NT2/D1 (cell line): Measurements from ENCODE around the gene CAMK2G.

ENCODE experiments used
- DNase-seq: peaks from one replicate; pipeline ENCODE4 v3.0.0-alpha.2; 2011; ENCODE audit warnings: low read depth, low spot score
- H3K27me3 ChIP-seq: 2 replicates; pipeline ENCODE4 v1.6.0; 2011; ENCODE audit warnings: mild to moderate bottlenecking; ENCODE audit not compliant: insufficient read length, insufficient read depth
- H3K36me3 ChIP-seq: 2 replicates; pipeline ENCODE4 v1.6.1; 2011; ENCODE audit warnings: mild to moderate bottlenecking, low read length, mixed read lengths; ENCODE audit not compliant: insufficient read depth, insufficient read length
- H3K4me1 ChIP-seq: 2 replicates; pipeline ENCODE4 v1.5.1; 2011; ENCODE audit not compliant: insufficient read depth, insufficient read length
- H3K4me3 ChIP-seq: 2 replicates; pipeline ENCODE4 v1.5.1; 2011; ENCODE audit warnings: low read depth; ENCODE audit not compliant: insufficient read length
- H3K9ac ChIP-seq: 2 replicates; pipeline ENCODE4 v1.6.0; 2011; ENCODE audit warnings: low read depth; ENCODE audit not compliant: insufficient read length
- H3K9me3 ChIP-seq: 2 replicates; pipeline ENCODE4 v1.5.1; 2011; ENCODE audit warnings: mild to moderate bottlenecking, low read length; ENCODE audit not compliant: insufficient read depth
- SUZ12 ChIP-seq: IDR thresholded peaks from 2 replicates; pipeline ENCODE4 v1.6.1; 2011; ENCODE audit not compliant: insufficient read length, insufficient read depth; ENCODE audit errors: extremely low read depth
- YY1 ChIP-seq: IDR thresholded peaks from 2 replicates; pipeline ENCODE4 v1.6.1; 2011; ENCODE audit not compliant: insufficient read length, insufficient read depth
- ZNF274 ChIP-seq: IDR thresholded peaks from 2 replicates; pipeline ENCODE4 v1.6.1; 2011; ENCODE audit warnings: mild to moderate bottlenecking, low read depth, low read length

The CAMK2G gene

DNA sequence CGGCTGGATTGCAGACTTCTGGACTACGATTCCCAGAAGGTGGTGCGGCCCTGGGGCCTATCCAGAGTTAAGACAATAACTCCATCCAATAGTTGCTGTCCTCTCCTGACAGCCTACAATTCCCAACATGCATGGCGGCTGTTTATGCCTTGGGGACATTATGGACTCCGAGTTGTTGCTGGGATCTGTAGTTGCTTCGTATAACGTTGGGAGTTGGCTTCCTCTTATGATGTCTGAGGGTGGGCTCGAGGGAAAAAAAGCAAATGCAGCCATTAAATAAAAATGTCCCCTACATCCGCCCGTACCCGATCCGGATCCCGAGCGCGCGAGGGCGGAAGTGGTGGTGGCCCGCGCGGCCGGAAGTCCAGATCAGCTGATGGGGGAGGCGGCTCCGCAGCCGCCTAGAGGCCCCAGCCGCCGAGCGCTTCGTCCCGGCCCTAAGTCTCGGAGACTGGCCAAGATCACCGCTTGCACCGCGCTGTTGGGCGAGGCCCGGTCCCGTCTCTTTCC, 89.1 kb downstream of the CAMK2G start, which contains the start of gene ZSWIM8:
ZSWIM8 (plus strand) TSS at position 396 of the 510 bp plus-strand sequence. CDS start 273 bp downstream, outside the sequence.
- DNase-seq: peak; percentile 80
- H3K4me1 ChIP-seq: peaks cover 6% of the 10 kb centered on the region
- H3K9me3 ChIP-seq: no peaks in the 10 kb centered on the region
- peak within 1 kb of the TSS; percentile 83 for H3K9ac ChIP-seq
- no peaks in the 10 kb centered on the region for H3K27me3 ChIP-seq
- peaks cover 21% of the 10 kb centered on the region for H3K36me3 ChIP-seq
- no peak for TF ChIP-seq ZNF274
- peak; percentile 40 for TF ChIP-seq YY1
- H3K4me3 ChIP-seq: peak within 1 kb of the TSS; percentile 61

DNA sequence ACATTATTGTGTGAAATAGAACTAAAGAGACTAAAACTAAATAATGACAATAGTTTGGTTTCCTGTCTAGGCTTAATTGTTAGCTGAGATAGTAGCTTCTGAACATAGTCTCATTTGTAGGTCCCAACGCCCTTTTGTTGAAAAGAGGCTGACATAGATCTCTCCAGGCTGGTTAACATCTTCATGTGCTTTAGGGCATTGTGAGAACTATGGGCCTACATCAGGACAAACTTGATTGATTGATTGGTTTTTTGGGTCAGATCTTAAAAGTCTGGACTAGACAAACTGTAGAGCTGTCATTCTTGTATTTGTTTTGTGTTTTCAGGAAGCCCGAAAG, 91.6 kb downstream of the CAMK2G start:
- no peak for DNase-seq
- Histone ChIP-seq H3K4me1 (peaks cover 3% of the 10 kb centered on the region), H3K9me3 (no peaks in the 10 kb centered on the region), H3K4me3 (peak overlapping the region; percentile 78), H3K36me3 (peaks cover 28% of the 10 kb centered on the region), H3K27me3 (no peaks in the 10 kb centered on the region), H3K9ac (peak overlapping the region; percentile 89)
- TF ChIP-seq SUZ12: no peak
- TF ChIP-seq YY1: no peak
- no peak for TF ChIP-seq ZNF274

DNA sequence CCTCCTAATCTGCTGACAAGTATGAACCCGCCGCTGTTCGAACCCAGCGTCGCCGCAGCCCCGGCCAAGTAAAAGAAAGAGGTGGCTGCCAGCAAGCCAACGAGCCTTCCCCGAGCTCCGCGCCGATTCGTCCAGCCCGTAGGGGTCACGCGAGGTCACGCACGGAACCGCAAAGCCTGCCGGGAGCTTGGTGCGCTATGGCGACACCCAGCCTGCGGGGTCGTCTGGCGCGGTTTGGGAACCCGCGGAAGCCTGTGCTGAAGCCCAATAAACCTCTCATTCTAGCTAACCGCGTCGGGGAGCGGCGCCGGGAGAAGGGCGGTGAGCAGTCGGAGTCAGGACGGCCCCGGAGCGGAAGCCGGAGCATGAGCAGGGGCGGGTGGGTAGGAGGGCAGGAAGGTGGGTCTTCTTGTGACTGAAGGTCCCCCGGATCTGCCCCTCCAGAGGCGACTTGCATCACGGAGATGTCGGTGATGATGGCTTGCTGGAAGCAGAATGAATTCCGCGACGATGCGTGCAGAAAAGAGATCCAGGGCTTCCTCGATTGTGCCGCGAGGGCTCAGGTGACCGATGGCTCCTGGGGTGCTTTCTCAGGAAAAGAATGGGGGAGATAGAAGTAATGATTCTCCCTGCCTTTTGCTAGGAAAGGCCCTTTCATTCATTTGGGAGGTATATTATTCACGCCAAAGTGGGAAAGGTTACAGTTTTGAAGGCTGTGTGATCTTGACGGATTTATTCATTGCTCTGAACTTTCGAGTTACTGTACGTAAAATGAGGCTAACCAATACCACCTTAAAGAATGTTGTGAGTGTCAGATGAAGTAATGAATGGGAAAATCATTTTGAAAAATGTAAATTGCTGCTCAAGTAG, 92.2 kb downstream of the CAMK2G start, which contains the start of gene CHCHD1:
CHCHD1 (plus strand) TSS at position 170 of the 870 bp plus-strand sequence; CDS start at position 198, 28 bp downstream.
- Histone ChIP-seq H3K36me3 (peaks cover 28% of the 10 kb centered on the region), H3K4me3 (peak within 1 kb of the TSS; percentile 78), H3K9me3 (no peaks in the 10 kb centered on the region), H3K27me3 (no peaks in the 10 kb centered on the region), H3K4me1 (peaks cover 3% of the 10 kb centered on the region), H3K9ac (peak within 1 kb of the TSS; percentile 89)
- peak; percentile 66 for DNase-seq
- TF ChIP-seq SUZ12 (no peak), ZNF274 (no peak), YY1 (peak; percentile 76)

DNA sequence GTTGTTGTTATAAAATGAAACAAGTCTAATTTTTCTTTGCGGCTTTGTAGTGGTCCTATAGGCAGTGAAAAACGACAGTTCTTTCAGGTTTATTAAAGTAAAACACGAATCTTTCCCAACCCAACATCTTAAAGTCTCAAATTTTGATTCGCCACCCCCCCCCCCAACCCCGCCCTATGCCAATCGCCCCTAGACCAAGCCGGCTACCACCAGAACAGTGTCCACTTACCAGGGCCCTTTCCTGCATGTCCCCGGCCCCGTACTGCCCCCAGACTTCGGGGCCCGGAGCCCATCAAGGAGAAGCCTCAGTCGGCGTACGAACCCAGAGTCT, 92.8 kb downstream of the CAMK2G start:
- DNase-seq: no peak
- TF ChIP-seq YY1 (no peak), ZNF274 (no peak), SUZ12 (no peak)
- no peaks in the 10 kb centered on the region for H3K9me3 ChIP-seq
- peaks cover 3% of the 10 kb centered on the region for H3K4me1 ChIP-seq
- H3K36me3 ChIP-seq: peaks cover 28% of the 10 kb centered on the region
- H3K4me3 ChIP-seq: peak overlapping the region; percentile 78
- H3K9ac ChIP-seq: peak overlapping the region; percentile 89
- H3K27me3 ChIP-seq: no peaks in the 10 kb centered on the region

DNA sequence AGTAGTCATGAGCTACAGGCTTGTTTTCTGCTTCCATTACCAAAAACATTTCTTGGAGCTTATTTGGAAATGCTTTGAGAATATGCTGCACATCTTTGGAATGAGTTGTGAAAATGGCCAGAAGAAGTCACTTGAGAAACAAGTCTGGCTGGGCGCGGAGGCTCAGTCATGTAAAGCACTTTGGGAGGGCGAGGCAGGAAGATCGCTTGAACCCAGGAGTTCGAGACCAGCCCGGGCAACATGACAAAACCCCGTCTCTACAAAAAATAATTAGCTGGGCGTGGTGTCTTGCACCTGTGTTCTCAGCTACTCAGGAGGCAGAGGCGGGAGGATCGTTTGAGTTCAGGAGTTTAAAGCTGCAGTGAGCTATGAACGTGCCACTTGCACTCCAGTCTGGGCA, 93.4 kb downstream of the CAMK2G start:
- H3K9me3 ChIP-seq: no peaks in the 10 kb centered on the region
- H3K27me3 ChIP-seq: no peaks in the 10 kb centered on the region
- peaks cover 3% of the 10 kb centered on the region for H3K4me1 ChIP-seq
- H3K36me3 ChIP-seq: peaks cover 29% of the 10 kb centered on the region
- DNase-seq: no peak
- TF ChIP-seq ZNF274: no peak
- TF ChIP-seq YY1: no peak
- no peak for TF ChIP-seq SUZ12
- peak overlapping the region; percentile 89 for H3K9ac ChIP-seq
- peak overlapping the region; percentile 78 for H3K4me3 ChIP-seq

DNA sequence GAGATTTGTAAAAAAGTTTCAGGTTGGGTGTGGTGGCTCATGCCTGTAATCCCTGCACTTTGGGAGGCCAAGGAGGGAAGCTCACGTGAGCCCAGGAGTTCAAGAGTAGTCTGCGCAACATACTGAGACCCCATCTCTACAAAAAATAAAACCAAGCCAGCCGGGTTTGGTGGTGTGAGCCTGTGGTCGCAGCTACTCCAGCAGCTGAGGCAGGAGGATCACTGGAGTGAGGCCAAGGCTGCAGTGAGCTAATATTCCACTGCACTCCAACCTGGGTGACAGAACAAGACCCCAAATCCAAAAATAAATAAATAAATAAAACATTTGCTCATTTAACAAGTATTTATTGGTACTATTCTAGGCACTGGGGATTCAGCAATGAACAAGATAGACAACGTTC, 94.1 kb downstream of the CAMK2G start:
- Histone ChIP-seq H3K36me3 (peaks cover 35% of the 10 kb centered on the region), H3K9ac (no peak overlapping the region)

DNA sequence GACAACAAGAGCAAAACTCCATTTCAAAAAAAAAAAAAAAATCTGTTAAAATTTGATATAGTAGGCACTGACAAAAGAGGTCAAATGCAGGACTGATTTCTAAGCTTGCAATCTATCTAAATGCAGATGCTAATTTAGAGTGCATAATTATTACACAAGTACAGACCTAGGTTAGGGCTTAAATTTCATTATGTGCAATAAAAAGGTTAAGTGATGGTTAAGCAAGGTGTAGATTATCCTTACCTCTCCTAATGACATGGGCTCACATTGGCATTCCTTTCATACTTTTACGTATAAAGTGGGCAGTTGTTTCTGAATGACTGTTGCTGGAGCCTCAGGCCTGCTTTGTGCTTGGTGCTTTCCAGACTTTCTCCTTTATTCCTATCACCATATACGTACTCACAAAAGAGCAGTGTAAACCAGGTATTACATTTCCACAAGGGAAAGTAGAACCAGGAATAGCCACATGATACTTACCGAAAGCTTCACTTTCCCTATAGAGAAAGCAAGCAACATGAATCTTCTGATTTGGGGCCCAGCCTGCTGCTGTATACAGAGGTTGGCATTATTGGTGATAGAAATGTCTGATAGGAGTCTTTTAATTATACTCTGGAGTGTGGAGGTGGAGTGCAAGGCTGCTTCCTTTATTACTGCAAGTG, 94.7 kb downstream of the CAMK2G start:
- no peak for TF ChIP-seq YY1
- TF ChIP-seq SUZ12: no peak
- no peak for TF ChIP-seq ZNF274
- Histone ChIP-seq H3K27me3 (no peaks in the 10 kb centered on the region), H3K9me3 (no peaks in the 10 kb centered on the region), H3K9ac (no peak overlapping the region), H3K36me3 (peaks cover 40% of the 10 kb centered on the region), H3K4me1 (peaks cover 3% of the 10 kb centered on the region), H3K4me3 (no peak overlapping the region)
- no peak for DNase-seq

More for the DNA sequence above, 94.1 kb downstream of the CAMK2G start:
- H3K4me1 ChIP-seq: peaks cover 3% of the 10 kb centered on the region
- H3K27me3 ChIP-seq: no peaks in the 10 kb centered on the region
- H3K9me3 ChIP-seq: no peaks in the 10 kb centered on the region
- no peak for DNase-seq
- no peak overlapping the region for H3K4me3 ChIP-seq
- TF ChIP-seq SUZ12: no peak
- no peak for TF ChIP-seq YY1
- TF ChIP-seq ZNF274: no peak
